Breast epithelium (tissue), 3 donors: Measurements from ENCODE around the gene MKNK1.

ENCODE experiments used
- POLR2A ChIP-seq: fragments of 450-650 bp; IDR thresholded peaks from one replicate; pipeline ENCODE4 v1.6.1; 2016; ENCODE audit warnings: antibody characterized with exemption, mild to moderate bottlenecking, moderate library complexity
- POLR2AphosphoS5 ChIP-seq, 3 donors: sonication (generic); formaldehyde crosslinking; IDR thresholded peaks; one replicate each; pipeline ENCODE4 v1.6.1; 2017; ENCODE audit warnings: antibody characterized with exemption in 3 of 3
- TF ChIP-seq, protein P1 (sequence below), 3 donors: fragments of 450-650 bp; IDR thresholded peaks; one replicate each; pipeline ENCODE4 v1.5.1; 2016 to 2017; ENCODE audit warnings: antibody characterized with exemption in 3 of 3, mild to moderate bottlenecking in 3 of 3, moderate library complexity in 3 of 3

DNA sequence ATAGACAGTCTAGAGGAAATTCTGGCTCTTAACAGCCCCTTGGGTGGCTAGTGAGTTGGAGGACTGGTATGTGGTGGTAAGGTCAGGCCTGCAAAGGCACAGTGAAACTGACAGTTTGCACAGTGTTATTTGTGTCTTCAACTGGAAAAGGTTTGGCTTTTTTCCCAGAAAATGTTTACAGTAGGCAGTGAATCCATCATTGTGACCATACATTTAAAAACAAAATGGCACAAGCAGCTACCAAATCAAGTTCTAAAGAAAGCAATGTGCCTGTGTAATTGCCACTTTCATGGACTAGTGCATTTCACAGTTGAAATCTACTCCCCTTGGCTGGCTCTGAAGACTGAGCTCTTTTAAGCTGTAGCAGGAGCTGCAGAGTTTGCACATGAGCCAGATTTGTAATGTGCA lies 39.3 kb upstream of the MKNK1 start:
- TF ChIP-seq, protein P1, sequence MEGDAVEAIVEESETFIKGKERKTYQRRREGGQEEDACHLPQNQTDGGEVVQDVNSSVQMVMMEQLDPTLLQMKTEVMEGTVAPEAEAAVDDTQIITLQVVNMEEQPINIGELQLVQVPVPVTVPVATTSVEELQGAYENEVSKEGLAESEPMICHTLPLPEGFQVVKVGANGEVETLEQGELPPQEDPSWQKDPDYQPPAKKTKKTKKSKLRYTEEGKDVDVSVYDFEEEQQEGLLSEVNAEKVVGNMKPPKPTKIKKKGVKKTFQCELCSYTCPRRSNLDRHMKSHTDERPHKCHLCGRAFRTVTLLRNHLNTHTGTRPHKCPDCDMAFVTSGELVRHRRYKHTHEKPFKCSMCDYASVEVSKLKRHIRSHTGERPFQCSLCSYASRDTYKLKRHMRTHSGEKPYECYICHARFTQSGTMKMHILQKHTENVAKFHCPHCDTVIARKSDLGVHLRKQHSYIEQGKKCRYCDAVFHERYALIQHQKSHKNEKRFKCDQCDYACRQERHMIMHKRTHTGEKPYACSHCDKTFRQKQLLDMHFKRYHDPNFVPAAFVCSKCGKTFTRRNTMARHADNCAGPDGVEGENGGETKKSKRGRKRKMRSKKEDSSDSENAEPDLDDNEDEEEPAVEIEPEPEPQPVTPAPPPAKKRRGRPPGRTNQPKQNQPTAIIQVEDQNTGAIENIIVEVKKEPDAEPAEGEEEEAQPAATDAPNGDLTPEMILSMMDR (IDR thresholded peaks at IDR 0.05), result no peak
- TF ChIP-seq POLR2A (no peak), POLR2AphosphoS5 (IDR thresholded peaks at IDR 0.05) (no peak)
